H1 (cell line): Measurements from ENCODE around the gene SEMA4D. TPM values are rescaled to one million over a fixed set of nuclear protein-coding genes. Genes with fewer than 3 reads are reported as not detected.
A peak's percentile ranks its signal among the peaks of the same experiment; 100 is the strongest.

Experiments
- CTCF ChIA-PET: fragments of 300-600 bp; sonication (Branson Sonifier 250); formaldehyde crosslinking; loops from one replicate; lab custom pipeline; 2021; ENCODE audit not compliant: partially characterized antibody; lab: Charles Lee
- POLR2A ChIA-PET: fragments of 300-600 bp; sonication (Branson Sonifier 250); formaldehyde crosslinking; loops from one replicate; lab custom pipeline; 2021; ENCODE audit warnings: inconsistent platforms; ENCODE audit not compliant: partially characterized antibody; lab: Charles Lee
- DNase-seq, 2 experiments: peaks; one replicate each; pipeline versions ENCODE4 v3.0.0 to v3.0.0-alpha.2; 2010 to 2022; ENCODE audit warnings: low spot score in 2 of 2, low read depth in 1 of 2, mixed read lengths in 1 of 2
- FAIRE-seq: peaks from 2 replicates; lab custom pipeline; 2011; peaks lifted over from hg19 to GRCh38; lab: Jason Lieb, UNC
- H2AFZ ChIP-seq: 2 replicates; pipeline ENCODE4 v1.8.1; 2012; ENCODE audit warnings: low read length, inconsistent platforms
- H2AK5ac ChIP-seq: 2 replicates; pipeline ENCODE4 v1.6.1; 2013; ENCODE audit warnings: low read depth, low read length
- H2BK120ac ChIP-seq: replicated peaks from 2 replicates; pipeline ENCODE3; 2013; ENCODE audit warnings: low read depth, low read length, inconsistent platforms
- H2BK12ac ChIP-seq: 2 replicates; pipeline ENCODE4 v1.6.1; 2013; ENCODE audit warnings: low read depth, low read length
- H2BK15ac ChIP-seq: 2 replicates; pipeline ENCODE4 v1.6.1; 2013; ENCODE audit warnings: low read length
- H2BK20ac ChIP-seq: 2 replicates; pipeline ENCODE4 v1.6.1; 2013; ENCODE audit warnings: low read length
- H2BK5ac ChIP-seq: 2 replicates; pipeline ENCODE4 v1.6.1; 2013; ENCODE audit warnings: low read depth, low read length
- H3K14ac ChIP-seq: 2 replicates; pipeline ENCODE4 v1.6.1; 2013; ENCODE audit warnings: inconsistent platforms; ENCODE audit not compliant: insufficient read length
- H3K18ac ChIP-seq: 2 replicates; pipeline ENCODE4 v1.6.1; 2013; ENCODE audit warnings: low read length; ENCODE audit errors: extremely low read depth
- H3K23ac ChIP-seq: 2 replicates; pipeline ENCODE4 v1.6.1; 2013; ENCODE audit warnings: inconsistent platforms; ENCODE audit not compliant: insufficient read length
- H3K23me2 ChIP-seq: 2 replicates; pipeline ENCODE4 v1.6.1; 2013; ENCODE audit warnings: low read depth, low read length
- H3K27ac ChIP-seq: 2 replicates; pipeline ENCODE4 v1.6.1; 2011; ENCODE audit warnings: low read depth, low read length, inconsistent platforms
- H3K27me3 ChIP-seq, 4 experiments: replicated peaks in 1 of 4; 1 replicate in 1 of 4; 2 replicates in 3 of 4; pipeline versions ENCODE4 v1.6.1 to v1.8.1; 2011 to 2013; ENCODE audit warnings: low read length in 3 of 4, mild to moderate bottlenecking in 3 of 4, inconsistent platforms in 2 of 4, mixed read lengths in 2 of 4, moderate library complexity in 1 of 4; ENCODE audit not compliant: control insufficient read depth in 3 of 4, insufficient read depth in 3 of 4; ENCODE audit errors: extremely low read depth in 1 of 4
- H3K36me3 ChIP-seq, 4 experiments: 2 replicates each; pipeline versions ENCODE4 v1.6.1 to v1.8.1; 2011 to 2013; ENCODE audit warnings: mild to moderate bottlenecking in 4 of 4, low read length in 3 of 4, moderate library complexity in 2 of 4, control low read depth in 1 of 4, inconsistent platforms in 1 of 4; ENCODE audit not compliant: insufficient read depth in 4 of 4, control insufficient read depth in 2 of 4
- H3K4ac ChIP-seq: replicated peaks from 2 replicates; pipeline ENCODE3; 2013; ENCODE audit warnings: low read length, low read depth, mixed read lengths, inconsistent platforms; ENCODE audit not compliant: insufficient read length
- H3K4me1 ChIP-seq, 4 experiments: replicated peaks in 1 of 4; 1 replicate in 1 of 4; 2 replicates in 3 of 4; pipeline versions ENCODE4 v1.6.1 to v1.8.1; 2011 to 2013; ENCODE audit warnings: low read length in 3 of 4, inconsistent platforms in 2 of 4, mixed read lengths in 1 of 4; ENCODE audit not compliant: insufficient read depth in 4 of 4, control insufficient read depth in 3 of 4
- H3K4me2 ChIP-seq, 2 experiments: 2 replicates each; pipeline versions ENCODE4 v1.6.1 to v1.8.1; 2011 to 2013; ENCODE audit warnings: low read depth in 2 of 2, low read length in 2 of 2, control low read depth in 1 of 2, inconsistent platforms in 1 of 2, mild to moderate bottlenecking in 1 of 2; ENCODE audit not compliant: insufficient read depth in 1 of 2
- H3K4me3 ChIP-seq, 4 experiments: fragments of 200-600, 300-600 bp in 1 of 4; sonication (generic), shearing (Covaris generic), sonication (Bioruptor Twin) in 1 of 4; 2 replicates each; pipeline versions ENCODE4 v1.5.1 to v1.8.1; 2011 to 2016; ENCODE audit warnings: low read length in 4 of 4, low read depth in 3 of 4, control low read depth in 2 of 4, inconsistent platforms in 2 of 4, mild to moderate bottlenecking in 2 of 4, mixed read lengths in 1 of 4, moderate library complexity in 1 of 4; ENCODE audit not compliant: insufficient read depth in 2 of 4; ENCODE audit errors: extremely low read depth in 1 of 4
- H3K56ac ChIP-seq: replicated peaks from 2 replicates; pipeline ENCODE3; 2013; ENCODE audit warnings: low read depth, mild to moderate bottlenecking, mixed read lengths, low read length, inconsistent platforms; ENCODE audit not compliant: insufficient read length
- H3K79me1 ChIP-seq: 2 replicates; pipeline ENCODE4 v1.6.1; 2013; ENCODE audit warnings: low read depth, low read length, control low read depth
- H3K79me2 ChIP-seq, 2 experiments: 2 replicates each; pipeline versions ENCODE4 v1.6.1 to v1.8.1; 2012 to 2013; ENCODE audit warnings: low read length in 2 of 2, mild to moderate bottlenecking in 2 of 2, inconsistent platforms in 1 of 2; ENCODE audit not compliant: insufficient read depth in 2 of 2, control insufficient read depth in 1 of 2
- H3K9ac ChIP-seq, 4 experiments: replicated peaks in 1 of 4; 1 replicate in 1 of 4; 2 replicates in 3 of 4; pipeline versions ENCODE4 v1.6.1 to v1.8.1; 2011 to 2013; ENCODE audit warnings: low read depth in 3 of 4, low read length in 3 of 4, control low read depth in 2 of 4, mild to moderate bottlenecking in 2 of 4, moderate library complexity in 2 of 4, inconsistent platforms in 1 of 4; ENCODE audit errors: extremely low read depth in 1 of 4
- H3K9me3 ChIP-seq, 2 experiments: 2 replicates each; pipeline versions ENCODE4 v1.6.1 to v1.8.1; 2012 to 2013; ENCODE audit warnings: mild to moderate bottlenecking in 2 of 2, moderate library complexity in 2 of 2, control low read depth in 1 of 2, inconsistent platforms in 1 of 2, low read depth in 1 of 2, low read length in 1 of 2, mixed read lengths in 1 of 2; ENCODE audit not compliant: insufficient read depth in 2 of 2
- H4K20me1 ChIP-seq, 2 experiments: replicated peaks in 1 of 2; 2 replicates each; pipeline versions ENCODE3 to v1.8.1; 2011 to 2013; ENCODE audit warnings: inconsistent platforms in 2 of 2, low read length in 2 of 2, mild to moderate bottlenecking in 1 of 2; ENCODE audit not compliant: insufficient read depth in 2 of 2, control insufficient read depth in 1 of 2
- H4K5ac ChIP-seq: 2 replicates; pipeline ENCODE4 v1.6.1; 2013; ENCODE audit warnings: low read length, low read depth, mixed read lengths, inconsistent platforms; ENCODE audit not compliant: insufficient read length
- H4K8ac ChIP-seq: 2 replicates; pipeline ENCODE4 v1.8.0; 2013; ENCODE audit warnings: mild to moderate bottlenecking, moderate library complexity, low read length, inconsistent platforms; ENCODE audit not compliant: insufficient read depth; ENCODE audit errors: extremely low read depth
- H4K91ac ChIP-seq: replicated peaks from 2 replicates; pipeline ENCODE3; 2013; ENCODE audit warnings: low read length, mixed read lengths, inconsistent platforms; ENCODE audit not compliant: insufficient read length
- EGR1 ChIP-seq: IDR thresholded peaks from 2 replicates; pipeline ENCODE4 v1.6.1; 2011; ENCODE audit warnings: low read depth, low read length, borderline replicate concordance
- HDAC2 ChIP-seq, 2 experiments: fragments of 300-600 bp in 1 of 2; sonication (generic) in 1 of 2; IDR thresholded peaks; 2 replicates each; pipeline ENCODE4 v1.6.1; 2011 to 2012; ENCODE audit warnings: low read depth in 2 of 2, low read length in 2 of 2, mild to moderate bottlenecking in 2 of 2, moderate library complexity in 2 of 2, borderline replicate concordance in 1 of 2, inconsistent platforms in 1 of 2
- POLR2A ChIP-seq, 2 experiments: IDR thresholded peaks; 1 replicate in 1 of 2; 2 replicates in 1 of 2; pipeline ENCODE4 v1.6.1; 2011; ENCODE audit warnings: low read depth in 2 of 2, low read length in 2 of 2, mild to moderate bottlenecking in 2 of 2; ENCODE audit errors: control extremely low read depth in 1 of 2
- RFX5 ChIP-seq: IDR thresholded peaks from 2 replicates; pipeline ENCODE4 v1.6.1; 2011; ENCODE audit warnings: low read depth, low read length, improper control_type of control experiment, borderline replicate concordance
- SIN3A ChIP-seq, 2 experiments: IDR thresholded peaks in 1 of 2; conservative IDR thresholded peaks in 1 of 2; 2 replicates each; pipeline ENCODE4 v1.6.1; 2011 to 2012; ENCODE audit warnings: low read length in 2 of 2, improper control_type of control experiment in 1 of 2, low read depth in 1 of 2, mild to moderate bottlenecking in 1 of 2
- WGBS, 2 experiments: shearing (Covaris generic) in 1 of 2; methylation state at CpG; one replicate each; pipeline versions ENCODE4 v1.1.6 to v1.1.7; 2013 to 2015; ENCODE audit warnings: low lambda C conversion rate in 2 of 2, mixed read lengths in 2 of 2, inconsistent platforms in 1 of 2, low coverage in 1 of 2, missing lambda C conversion rate in 1 of 2; ENCODE audit not compliant: insufficient replicate concordance in 2 of 2, insufficient coverage in 1 of 2, insufficient read length in 1 of 2; ENCODE audit errors: extremely low coverage in 1 of 2, missing lambda C conversion rate in 1 of 2; 5-methylcytosine and 5-hydroxymethylcytosine counted together
- polyA plus RNA-seq, 7 experiments: library from polyadenylated mRNA; depleted of rRNA in 3 of 7; stranded (reverse) in 5 of 7; unstranded in 2 of 7; fragments of >200 nt in 5 of 7; fragments of 200-250 nt in 2 of 7; gene quantifications; 1 replicate in 5 of 7; 2 replicates in 1 of 7; 4 replicates in 1 of 7; pipeline versions ENCODE4 v1.2.1 to v1.2.3, GENCODE V29; 2011 to 2013; ENCODE audit warnings: missing spikeins in 2 of 7, mixed read lengths in 2 of 7
- total RNA-seq: library from RNA; stranded (reverse); fragmentation: NEBNext Ultra II Directional; extraction: Animal tissue kit (Norgen Biotek cat#: 25700); gene quantifications from 2 replicates; pipeline ENCODE4 v1.2.1, GENCODE V29; 2021

Gene SEMA4D
- total and polyA plus RNA-seq, 2 of the 8 experiments (the other 6 are each of a cell fraction or from before 2014, with no cell fraction given) = 21.0 to 70.4 TPM

- Histone ChIP-seq H3K4me2 (peak overlapping the region; percentile 58 to 67), H3K9me3 (no peaks in the 10 kb centered on the region), H2BK15ac (no peak overlapping the region), H3K4me1 (peaks cover 0 to 7% (median 4%) of the 10 kb centered on the region in 4 experiments; a peak in 5 of 7 replicates), H4K91ac (peak overlapping the region; percentile 96), H2AFZ (no peak overlapping the region), H3K27ac (peak overlapping the region; percentile 86), H3K4me3 (peak overlapping the region; percentile 91 to 100 (median 98)), H3K27me3 (no peaks in the 10 kb centered on the region), H2BK12ac (no peak overlapping the region), H2BK5ac (peak overlapping the region; percentile 87), H3K79me2 (peaks cover 40 to 62% of the 10 kb centered on the region in 2 experiments), H3K23ac (no peak overlapping the region), H3K23me2 (0 out of 2 replicates have a peak, but pooled peaks cover 2% of the 10 kb centered on the region), H3K36me3 (peaks cover 5 to 46% (median 15%) of the 10 kb centered on the region in 4 experiments; a peak in 6 of 8 replicates), H3K4ac (peak overlapping the region; percentile 57), H3K79me1 (peaks cover 3% of the 10 kb centered on the region; the same call in 1 of the 2 replicates), H2BK20ac (no peak overlapping the region), H4K5ac (peak overlapping the region; percentile 93), H4K20me1 (peaks cover 15 to 24% of the 10 kb centered on the region in 2 experiments), H3K18ac (peak overlapping the region; percentile 91; the same call in 1 of the 2 replicates), H3K14ac (no peak overlapping the region), H4K8ac (peak overlapping the region; percentile 97), H2BK120ac (no peak overlapping the region), H3K56ac (peak overlapping the region; percentile 95), H3K9ac (peak overlapping the region; percentile 85 to 94 (median 92)), H2AK5ac (no peak overlapping the region)
- ChIA-PET CTCF (no interaction called here), POLR2A (interaction anchor here (0.7 to 2.5 kb wide), 13 partner anchors 8 to 301 kb away, joined by 3 to 33 read pairs (median 3); partner anchors contain the start of genes SECISBP2 and SHC3)
- peak in 1 of 2 experiments; percentile 77; a peak in 1 of 4 replicates for TF ChIP-seq HDAC2 (IDR thresholded peaks at IDR 0.05; ENCODE audit: borderline replicate concordance in 1 of 2, low read depth in 2 of 2, low read length in 2 of 2)
- no peak for TF ChIP-seq EGR1
- TF ChIP-seq POLR2A (IDR thresholded peaks at IDR 0.05; ENCODE audit: control extremely low read depth in 1 of 2, low read depth in 2 of 2, low read length in 2 of 2) = peak; percentile 7 to 60; a peak in 2 of 3 replicates
- TF ChIP-seq RFX5 = no peak
- TF ChIP-seq SIN3A (conservative IDR thresholded peaks at IDR 0.05 in 1 of 2, IDR thresholded peaks at IDR 0.05 in 1 of 2; ENCODE audit: low read depth in 1 of 2, low read length in 2 of 2) = 0 out of 4 replicates have a peak, but pooled peaks of 1 of the 2 experiments have one; percentile 40
- 2% methylated on average over 34 of the region's 54 CpGs; no CpG with 5 or more reads in 1 of the 2 experiments for WGBS, 2 experiments
- DNase-seq (no peak), FAIRE-seq (no peak)
These were observed 186.3 kb downstream of the SEMA4D start for GRCh38 chr9:89311346-89312221.
